GM23338 (cell line): ENCODE results near the gene ACSBG1. TPM values are rescaled to one million over a fixed set of nuclear protein-coding genes. Genes with fewer than 3 reads are reported as not detected.

Experiments used
- ATAC-seq: fragments of 200-7000 bp; cut with Tn5 transposase; 3 replicates; pipeline ENCODE4 v1.9.1; 2020
- DNase-seq: peaks from one replicate; pipeline ENCODE4 v3.0.0-alpha.2; 2015; ENCODE audit warnings: low spot score
- H2AFZ ChIP-seq: fragments of 200-600 bp; sonication (generic); 2 replicates; pipeline ENCODE4 v1.8.0; 2016; ENCODE audit warnings: antibody characterized with exemption, mild to moderate bottlenecking, moderate library complexity
- H3F3A ChIP-seq: fragments of 200-600 bp; sonication (generic); replicated peaks from 2 replicates; pipeline ENCODE4 v1.8.0; 2017; ENCODE audit warnings: antibody characterized with exemption, mixed run types, low read depth
- H3K27ac ChIP-seq: fragments of 200-600 bp; sonication (generic); 2 replicates; pipeline ENCODE4 v1.6.1; 2016; ENCODE audit warnings: low read depth
- H3K27me3 ChIP-seq: fragments of 200-600 bp; sonication (generic); 2 replicates; pipeline ENCODE4 v1.8.0; 2016; ENCODE audit warnings: mild to moderate bottlenecking, mixed run types, moderate library complexity; ENCODE audit not compliant: insufficient read depth
- H3K36me3 ChIP-seq: fragments of 200-600 bp; sonication (generic); 2 replicates; pipeline ENCODE4 v1.8.0; 2016; ENCODE audit warnings: mild to moderate bottlenecking; ENCODE audit not compliant: insufficient read depth
- H3K4me1 ChIP-seq: fragments of 200-600 bp; sonication (generic); 2 replicates; pipeline ENCODE4 v1.8.0; 2016; ENCODE audit warnings: mild to moderate bottlenecking, moderate library complexity; ENCODE audit not compliant: insufficient read depth
- H3K4me2 ChIP-seq: fragments of 200-600 bp; sonication (generic); 2 replicates; pipeline ENCODE4 v1.7.1; 2017; ENCODE audit warnings: mixed run types
- H3K4me3 ChIP-seq: fragments of 200-600 bp; sonication (generic); 2 replicates; pipeline ENCODE4 v1.6.1; 2016; ENCODE audit warnings: mixed run types
- H3K79me2 ChIP-seq: fragments of 200-600 bp; sonication (generic); replicated peaks from 2 replicates; pipeline ENCODE4 v1.8.0; 2017; ENCODE audit warnings: mild to moderate bottlenecking; ENCODE audit not compliant: insufficient read depth
- H3K9me2 ChIP-seq: fragments of 200-600 bp; sonication (generic); 2 replicates; pipeline ENCODE4 v1.8.0; 2017; ENCODE audit not compliant: insufficient read depth
- H4K20me1 ChIP-seq: fragments of 200-600 bp; sonication (generic); replicated peaks from 2 replicates; pipeline ENCODE4 v1.8.0; 2017; ENCODE audit warnings: mild to moderate bottlenecking; ENCODE audit not compliant: insufficient read depth
- H3K27ac Mint-ChIP-seq: 2 replicates; pipeline ENCODE4 v1.8.0; 2020; ENCODE audit warnings: inconsistent platforms, mild to moderate bottlenecking, moderate library complexity, mixed read lengths
- H3K27me3 Mint-ChIP-seq: 3 replicates; pipeline ENCODE4 v1.8.0; 2022; ENCODE audit warnings: low read depth, mild to moderate bottlenecking, moderate library complexity, mixed read lengths, inconsistent platforms; ENCODE audit not compliant: insufficient read depth, poor library complexity
- H3K36me3 Mint-ChIP-seq: 3 replicates; pipeline ENCODE4 v1.8.0; 2021; ENCODE audit warnings: low read depth, mild to moderate bottlenecking, inconsistent platforms, moderate library complexity, mixed read lengths
- H3K4me1 Mint-ChIP-seq: 3 replicates; pipeline ENCODE4 v1.8.0; 2020; ENCODE audit warnings: mild to moderate bottlenecking, inconsistent platforms, mixed read lengths
- H3K4me3 Mint-ChIP-seq: 3 replicates; pipeline ENCODE4 v1.8.0; 2021; ENCODE audit warnings: moderate library complexity, mild to moderate bottlenecking, inconsistent platforms, mixed read lengths
- H3K9me3 Mint-ChIP-seq: 3 replicates; pipeline ENCODE4 v1.8.0; 2020; ENCODE audit warnings: moderate library complexity, mild to moderate bottlenecking, inconsistent platforms, mixed read lengths
- CREB1 ChIP-seq: fragments of 250-450 bp; sonication (Bioruptor Pico); IDR thresholded peaks from 2 replicates; pipeline ENCODE4 v1.5.0; 2020; ENCODE audit warnings: low read depth, mild to moderate bottlenecking, moderate library complexity
- EZH2 ChIP-seq: fragments of 200-600 bp; sonication (generic); IDR thresholded peaks from one replicate; pipeline ENCODE4 v1.8.0; 2017; ENCODE audit warnings: antibody characterized with exemption, mild to moderate bottlenecking, low read depth; ENCODE audit not compliant: unreplicated experiment
- EZH2phosphoT487 ChIP-seq: fragments of 200-600 bp; sonication (generic); IDR thresholded peaks from one replicate; pipeline ENCODE4 v1.8.1; 2018; ENCODE audit warnings: antibody characterized with exemption; ENCODE audit not compliant: unreplicated experiment
- JUNB ChIP-seq: IDR thresholded peaks from one replicate; pipeline ENCODE4 v1.6.1; 2016; ENCODE audit warnings: antibody characterized with exemption; ENCODE audit not compliant: unreplicated experiment
- NANOG ChIP-seq: IDR thresholded peaks from 2 replicates; pipeline ENCODE4 v1.6.1; 2016; ENCODE audit warnings: antibody characterized with exemption, borderline replicate concordance
- POLR2AphosphoS5 ChIP-seq: IDR thresholded peaks from 2 replicates; pipeline ENCODE4 v1.6.1; 2016; ENCODE audit warnings: antibody characterized with exemption, low read depth
- STAT1 ChIP-seq: IDR thresholded peaks from one replicate; pipeline ENCODE4 v1.6.1; 2016; ENCODE audit warnings: antibody characterized with exemption; ENCODE audit not compliant: unreplicated experiment
- ZNF114 ChIP-seq: fragments of 250-450 bp; sonication (Bioruptor Pico); IDR thresholded peaks from 2 replicates; pipeline ENCODE4 v1.5.0; 2020; ENCODE audit warnings: mild to moderate bottlenecking, moderate library complexity
- ZNF331 ChIP-seq: fragments of 250-450 bp; sonication (Bioruptor Pico); IDR thresholded peaks from 2 replicates; pipeline ENCODE4 v1.5.0; 2020; ENCODE audit warnings: low read depth, mild to moderate bottlenecking, moderate library complexity
- polyA plus RNA-seq: library from polyadenylated mRNA; unstranded; fragments of >200 nt; fragmentation: Nextera tagmentation; extraction: Ambion mirVana; gene quantifications from 2 replicates; pipeline ENCODE4 v1.2.1, GENCODE V29; 2016
- total RNA-seq: library from RNA; depleted of rRNA; stranded (reverse); fragments of >200 nt; shearing (Covaris generic); gene quantifications from 2 replicates; pipeline ENCODE4 v1.2.3, GENCODE V29; 2014
- TF ChIP-seq, protein P1 (sequence below): IDR thresholded peaks from one replicate; pipeline ENCODE4 v1.6.1; 2018; ENCODE audit warnings: antibody characterized with exemption; ENCODE audit not compliant: unreplicated experiment
- TF ChIP-seq, protein P2 (sequence below): fragments of 250-450 bp; sonication (Bioruptor Pico); IDR thresholded peaks from 2 replicates; pipeline ENCODE4 v1.5.0; 2020; ENCODE audit warnings: mild to moderate bottlenecking, moderate library complexity
- TF ChIP-seq, protein P3 (sequence below), 2 experiments: fragments of 200-600 bp in 1 of 2; sonication (generic) in 1 of 2; conservative IDR thresholded peaks; 2 replicates each; pipeline versions ENCODE4 v1.5.1 to v1.6.1; 2016 to 2017; ENCODE audit warnings: antibody characterized with exemption in 2 of 2, low read depth in 2 of 2, mild to moderate bottlenecking in 2 of 2, moderate library complexity in 1 of 2
- TF ChIP-seq, protein P4 (sequence below): IDR thresholded peaks from 2 replicates; pipeline ENCODE4 v1.6.1; 2016; ENCODE audit warnings: antibody characterized with exemption

ACSBG1 gene
- total and polyA plus RNA-seq, 2 experiments from 2014 or later: 1.9 to 10.0 TPM

DNA sequence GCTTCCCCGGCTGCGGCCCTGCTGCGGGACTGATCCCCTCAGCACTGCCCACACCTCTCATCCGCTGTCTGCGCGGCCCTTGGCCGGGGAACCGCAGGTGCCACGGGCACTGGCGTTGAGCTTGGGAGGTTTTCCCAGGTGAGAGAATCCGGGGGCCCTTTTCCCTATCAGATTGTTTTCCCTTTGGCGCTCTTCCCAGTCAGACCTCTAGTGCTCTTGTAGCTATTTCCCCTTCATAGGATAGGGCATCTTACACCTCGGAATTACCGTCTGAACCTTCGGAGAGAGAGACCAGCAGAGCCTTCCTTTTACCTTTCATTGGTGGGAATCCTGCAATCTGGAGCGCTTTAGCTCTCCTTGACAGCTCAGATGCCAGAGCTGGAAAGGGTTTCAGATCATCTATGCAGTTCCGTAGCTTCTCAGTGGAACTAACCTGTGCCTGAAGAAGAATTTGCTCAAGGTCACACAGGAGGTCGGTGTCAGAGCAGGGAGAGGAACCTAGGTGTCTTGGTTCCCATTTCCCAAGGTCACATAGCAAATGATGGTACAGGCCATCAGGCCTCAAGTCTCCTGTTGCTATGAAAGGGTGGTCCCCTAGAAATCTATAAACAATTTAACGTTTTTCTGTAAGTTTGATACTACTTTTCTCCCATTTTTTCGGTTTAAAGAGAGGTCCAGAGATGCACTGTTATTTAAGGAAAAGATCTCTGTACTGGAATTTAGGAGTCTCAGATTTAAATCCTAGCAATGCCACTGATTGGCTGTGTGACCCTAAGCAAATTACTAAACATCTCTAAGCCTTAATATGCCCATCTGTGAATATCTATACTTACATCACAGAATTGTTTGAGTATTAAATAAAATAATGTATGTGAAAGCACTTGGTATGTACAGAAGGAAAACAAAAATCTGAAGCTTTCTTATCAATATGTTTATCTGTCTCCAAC is 84.3 kb downstream of the ACSBG1 start:
- H3K36me3 Mint-ChIP-seq: no peaks in the 10 kb centered on the region; the same call in 2 of the 3 replicates
- peak; percentile 45 for ATAC-seq
- peak overlapping the region; percentile 96 for H3K4me2 ChIP-seq
- peaks cover 8% of the 10 kb centered on the region; the same call in 1 of the 2 replicates for H3K27me3 ChIP-seq
- H3K4me1 ChIP-seq: peaks cover 18% of the 10 kb centered on the region
- H3K27ac Mint-ChIP-seq: no peak overlapping the region
- H3F3A ChIP-seq: no peaks in the 10 kb centered on the region; the same call in 1 of the 2 replicates
- peak overlapping the region; percentile 94 for H3K4me3 Mint-ChIP-seq
- DNase-seq: peak; percentile 58
- H3K79me2 ChIP-seq: peaks cover 38% of the 10 kb centered on the region
- H3K27ac ChIP-seq: no peak overlapping the region
- H2AFZ ChIP-seq: peak overlapping the region; percentile 91; the same call in 1 of the 2 replicates
- H4K20me1 ChIP-seq: peaks cover 16% of the 10 kb centered on the region
- no peaks in the 10 kb centered on the region for H3K9me2 ChIP-seq
- H3K36me3 ChIP-seq: no peaks in the 10 kb centered on the region
- peak overlapping the region; percentile 63 for H3K4me3 ChIP-seq
- peaks cover 7% of the 10 kb centered on the region for H3K27me3 Mint-ChIP-seq
- TF ChIP-seq, protein P1, sequence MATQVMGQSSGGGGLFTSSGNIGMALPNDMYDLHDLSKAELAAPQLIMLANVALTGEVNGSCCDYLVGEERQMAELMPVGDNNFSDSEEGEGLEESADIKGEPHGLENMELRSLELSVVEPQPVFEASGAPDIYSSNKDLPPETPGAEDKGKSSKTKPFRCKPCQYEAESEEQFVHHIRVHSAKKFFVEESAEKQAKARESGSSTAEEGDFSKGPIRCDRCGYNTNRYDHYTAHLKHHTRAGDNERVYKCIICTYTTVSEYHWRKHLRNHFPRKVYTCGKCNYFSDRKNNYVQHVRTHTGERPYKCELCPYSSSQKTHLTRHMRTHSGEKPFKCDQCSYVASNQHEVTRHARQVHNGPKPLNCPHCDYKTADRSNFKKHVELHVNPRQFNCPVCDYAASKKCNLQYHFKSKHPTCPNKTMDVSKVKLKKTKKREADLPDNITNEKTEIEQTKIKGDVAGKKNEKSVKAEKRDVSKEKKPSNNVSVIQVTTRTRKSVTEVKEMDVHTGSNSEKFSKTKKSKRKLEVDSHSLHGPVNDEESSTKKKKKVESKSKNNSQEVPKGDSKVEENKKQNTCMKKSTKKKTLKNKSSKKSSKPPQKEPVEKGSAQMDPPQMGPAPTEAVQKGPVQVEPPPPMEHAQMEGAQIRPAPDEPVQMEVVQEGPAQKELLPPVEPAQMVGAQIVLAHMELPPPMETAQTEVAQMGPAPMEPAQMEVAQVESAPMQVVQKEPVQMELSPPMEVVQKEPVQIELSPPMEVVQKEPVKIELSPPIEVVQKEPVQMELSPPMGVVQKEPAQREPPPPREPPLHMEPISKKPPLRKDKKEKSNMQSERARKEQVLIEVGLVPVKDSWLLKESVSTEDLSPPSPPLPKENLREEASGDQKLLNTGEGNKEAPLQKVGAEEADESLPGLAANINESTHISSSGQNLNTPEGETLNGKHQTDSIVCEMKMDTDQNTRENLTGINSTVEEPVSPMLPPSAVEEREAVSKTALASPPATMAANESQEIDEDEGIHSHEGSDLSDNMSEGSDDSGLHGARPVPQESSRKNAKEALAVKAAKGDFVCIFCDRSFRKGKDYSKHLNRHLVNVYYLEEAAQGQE: no peak
- TF ChIP-seq JUNB (no peak), STAT1 (no peak), ZNF114 (CRISPR knock-in tag) (no peak), ZNF331 (CRISPR knock-in tag) (no peak), CREB1 (CRISPR knock-in tag) (no peak), POLR2AphosphoS5 (no peak), EZH2phosphoT487 (no peak), EZH2 (no peak), NANOG (no peak)
- TF ChIP-seq, protein P2, sequence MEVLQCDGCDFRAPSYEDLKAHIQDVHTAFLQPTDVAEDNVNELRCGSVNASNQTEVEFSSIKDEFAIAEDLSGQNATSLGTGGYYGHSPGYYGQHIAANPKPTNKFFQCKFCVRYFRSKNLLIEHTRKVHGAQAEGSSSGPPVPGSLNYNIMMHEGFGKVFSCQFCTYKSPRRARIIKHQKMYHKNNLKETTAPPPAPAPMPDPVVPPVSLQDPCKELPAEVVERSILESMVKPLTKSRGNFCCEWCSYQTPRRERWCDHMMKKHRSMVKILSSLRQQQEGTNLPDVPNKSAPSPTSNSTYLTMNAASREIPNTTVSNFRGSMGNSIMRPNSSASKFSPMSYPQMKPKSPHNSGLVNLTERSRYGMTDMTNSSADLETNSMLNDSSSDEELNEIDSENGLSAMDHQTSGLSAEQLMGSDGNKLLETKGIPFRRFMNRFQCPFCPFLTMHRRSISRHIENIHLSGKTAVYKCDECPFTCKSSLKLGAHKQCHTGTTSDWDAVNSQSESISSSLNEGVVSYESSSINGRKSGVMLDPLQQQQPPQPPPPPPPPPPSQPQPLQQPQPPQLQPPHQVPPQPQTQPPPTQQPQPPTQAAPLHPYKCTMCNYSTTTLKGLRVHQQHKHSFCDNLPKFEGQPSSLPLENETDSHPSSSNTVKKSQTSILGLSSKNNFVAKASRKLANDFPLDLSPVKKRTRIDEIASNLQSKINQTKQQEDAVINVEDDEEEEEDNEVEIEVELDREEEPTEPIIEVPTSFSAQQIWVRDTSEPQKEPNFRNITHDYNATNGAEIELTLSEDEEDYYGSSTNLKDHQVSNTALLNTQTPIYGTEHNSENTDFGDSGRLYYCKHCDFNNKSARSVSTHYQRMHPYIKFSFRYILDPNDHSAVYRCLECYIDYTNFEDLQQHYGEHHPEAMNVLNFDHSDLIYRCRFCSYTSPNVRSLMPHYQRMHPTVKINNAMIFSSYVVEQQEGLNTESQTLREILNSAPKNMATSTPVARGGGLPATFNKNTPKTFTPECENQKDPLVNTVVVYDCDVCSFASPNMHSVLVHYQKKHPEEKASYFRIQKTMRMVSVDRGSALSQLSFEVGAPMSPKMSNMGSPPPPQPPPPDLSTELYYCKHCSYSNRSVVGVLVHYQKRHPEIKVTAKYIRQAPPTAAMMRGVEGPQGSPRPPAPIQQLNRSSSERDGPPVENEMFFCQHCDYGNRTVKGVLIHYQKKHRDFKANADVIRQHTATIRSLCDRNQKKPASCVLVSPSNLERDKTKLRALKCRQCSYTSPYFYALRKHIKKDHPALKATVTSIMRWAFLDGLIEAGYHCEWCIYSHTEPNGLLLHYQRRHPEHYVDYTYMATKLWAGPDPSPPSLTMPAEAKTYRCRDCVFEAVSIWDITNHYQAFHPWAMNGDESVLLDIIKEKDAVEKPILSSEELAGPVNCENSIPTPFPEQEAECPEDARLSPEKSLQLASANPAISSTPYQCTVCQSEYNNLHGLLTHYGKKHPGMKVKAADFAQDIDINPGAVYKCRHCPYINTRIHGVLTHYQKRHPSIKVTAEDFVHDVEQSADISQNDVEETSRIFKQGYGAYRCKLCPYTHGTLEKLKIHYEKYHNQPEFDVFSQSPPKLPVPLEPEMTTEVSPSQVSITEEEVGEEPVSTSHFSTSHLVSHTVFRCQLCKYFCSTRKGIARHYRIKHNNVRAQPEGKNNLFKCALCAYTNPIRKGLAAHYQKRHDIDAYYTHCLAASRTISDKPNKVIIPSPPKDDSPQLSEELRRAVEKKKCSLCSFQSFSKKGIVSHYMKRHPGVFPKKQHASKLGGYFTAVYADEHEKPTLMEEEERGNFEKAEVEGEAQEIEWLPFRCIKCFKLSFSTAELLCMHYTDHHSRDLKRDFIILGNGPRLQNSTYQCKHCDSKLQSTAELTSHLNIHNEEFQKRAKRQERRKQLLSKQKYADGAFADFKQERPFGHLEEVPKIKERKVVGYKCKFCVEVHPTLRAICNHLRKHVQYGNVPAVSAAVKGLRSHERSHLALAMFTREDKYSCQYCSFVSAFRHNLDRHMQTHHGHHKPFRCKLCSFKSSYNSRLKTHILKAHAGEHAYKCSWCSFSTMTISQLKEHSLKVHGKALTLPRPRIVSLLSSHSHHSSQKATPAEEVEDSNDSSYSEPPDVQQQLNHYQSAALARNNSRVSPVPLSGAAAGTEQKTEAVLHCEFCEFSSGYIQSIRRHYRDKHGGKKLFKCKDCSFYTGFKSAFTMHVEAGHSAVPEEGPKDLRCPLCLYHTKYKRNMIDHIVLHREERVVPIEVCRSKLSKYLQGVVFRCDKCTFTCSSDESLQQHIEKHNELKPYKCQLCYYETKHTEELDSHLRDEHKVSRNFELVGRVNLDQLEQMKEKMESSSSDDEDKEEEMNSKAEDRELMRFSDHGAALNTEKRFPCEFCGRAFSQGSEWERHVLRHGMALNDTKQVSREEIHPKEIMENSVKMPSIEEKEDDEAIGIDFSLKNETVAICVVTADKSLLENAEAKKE (CRISPR knock-in tag): no peak
- TF ChIP-seq, protein P3, sequence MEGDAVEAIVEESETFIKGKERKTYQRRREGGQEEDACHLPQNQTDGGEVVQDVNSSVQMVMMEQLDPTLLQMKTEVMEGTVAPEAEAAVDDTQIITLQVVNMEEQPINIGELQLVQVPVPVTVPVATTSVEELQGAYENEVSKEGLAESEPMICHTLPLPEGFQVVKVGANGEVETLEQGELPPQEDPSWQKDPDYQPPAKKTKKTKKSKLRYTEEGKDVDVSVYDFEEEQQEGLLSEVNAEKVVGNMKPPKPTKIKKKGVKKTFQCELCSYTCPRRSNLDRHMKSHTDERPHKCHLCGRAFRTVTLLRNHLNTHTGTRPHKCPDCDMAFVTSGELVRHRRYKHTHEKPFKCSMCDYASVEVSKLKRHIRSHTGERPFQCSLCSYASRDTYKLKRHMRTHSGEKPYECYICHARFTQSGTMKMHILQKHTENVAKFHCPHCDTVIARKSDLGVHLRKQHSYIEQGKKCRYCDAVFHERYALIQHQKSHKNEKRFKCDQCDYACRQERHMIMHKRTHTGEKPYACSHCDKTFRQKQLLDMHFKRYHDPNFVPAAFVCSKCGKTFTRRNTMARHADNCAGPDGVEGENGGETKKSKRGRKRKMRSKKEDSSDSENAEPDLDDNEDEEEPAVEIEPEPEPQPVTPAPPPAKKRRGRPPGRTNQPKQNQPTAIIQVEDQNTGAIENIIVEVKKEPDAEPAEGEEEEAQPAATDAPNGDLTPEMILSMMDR (conservative IDR thresholded peaks at IDR 0.05; ENCODE audit: low read depth in 2 of 2): no peak
- TF ChIP-seq, protein P4, sequence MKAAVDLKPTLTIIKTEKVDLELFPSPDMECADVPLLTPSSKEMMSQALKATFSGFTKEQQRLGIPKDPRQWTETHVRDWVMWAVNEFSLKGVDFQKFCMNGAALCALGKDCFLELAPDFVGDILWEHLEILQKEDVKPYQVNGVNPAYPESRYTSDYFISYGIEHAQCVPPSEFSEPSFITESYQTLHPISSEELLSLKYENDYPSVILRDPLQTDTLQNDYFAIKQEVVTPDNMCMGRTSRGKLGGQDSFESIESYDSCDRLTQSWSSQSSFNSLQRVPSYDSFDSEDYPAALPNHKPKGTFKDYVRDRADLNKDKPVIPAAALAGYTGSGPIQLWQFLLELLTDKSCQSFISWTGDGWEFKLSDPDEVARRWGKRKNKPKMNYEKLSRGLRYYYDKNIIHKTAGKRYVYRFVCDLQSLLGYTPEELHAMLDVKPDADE: no peak
- H3K9me3 Mint-ChIP-seq: no peaks in the 10 kb centered on the region
- peaks cover 21% of the 10 kb centered on the region for H3K4me1 Mint-ChIP-seq
